OCI-LY1 (cell line): ENCODE results near the gene ZSCAN5B.
"Not testable (repeated sequence)": the region's sequence is repeated elsewhere in the genome, so short reads cannot be mapped to it uniquely, and the experiment has no call there.

Source experiments
- H2AFZ ChIP-seq: fragments of 200-600 bp; sonication (generic), shearing (Covaris generic); 2 replicates; pipeline ENCODE4 v1.6.0; 2014; ENCODE audit warnings: antibody characterized with exemption, mild to moderate bottlenecking, low read length
- H3F3A ChIP-seq: fragments of 200-600 bp; sonication (generic), shearing (Covaris generic); 2 replicates; pipeline ENCODE4 v1.6.0; 2014; ENCODE audit warnings: mild to moderate bottlenecking, antibody characterized with exemption, low read length, moderate library complexity; ENCODE audit not compliant: insufficient read depth
- H3K27ac ChIP-seq: fragments of 200-600 bp; sonication (generic); 2 replicates; pipeline ENCODE4 v1.5.1; 2014; ENCODE audit warnings: low read length, mixed run types, mild to moderate bottlenecking, low read depth; ENCODE audit not compliant: poor library complexity, severe bottlenecking
- H3K27me3 ChIP-seq: fragments of 200-600 bp; sonication (generic); 2 replicates; pipeline ENCODE4 v1.6.0; 2014; ENCODE audit warnings: antibody characterized with exemption, mild to moderate bottlenecking, low read length, moderate library complexity; ENCODE audit not compliant: insufficient read depth
- H3K36me3 ChIP-seq: fragments of 200-600 bp; sonication (generic); 2 replicates; pipeline ENCODE4 v1.6.1; 2014; ENCODE audit warnings: mild to moderate bottlenecking, antibody characterized with exemption, low read length, moderate library complexity, mixed read lengths; ENCODE audit not compliant: insufficient read depth
- H3K4me1 ChIP-seq: fragments of 200-600 bp; sonication (generic); 2 replicates; pipeline ENCODE4 v1.5.1; 2014; ENCODE audit warnings: mild to moderate bottlenecking, low read length, moderate library complexity; ENCODE audit not compliant: insufficient read depth, severe bottlenecking
- H3K4me2 ChIP-seq: fragments of 200-600 bp; sonication (generic), shearing (Covaris generic); 2 replicates; pipeline ENCODE4 v1.6.1; 2014; ENCODE audit warnings: low read length
- H3K4me3 ChIP-seq: fragments of 200-600 bp; sonication (generic); 2 replicates; pipeline ENCODE4 v1.5.1; 2014; ENCODE audit warnings: low read length, low read depth, mild to moderate bottlenecking, mixed read lengths; ENCODE audit not compliant: poor library complexity, severe bottlenecking
- H3K79me2 ChIP-seq: fragments of 200-600 bp; shearing (Covaris generic); 2 replicates; pipeline ENCODE4 v1.6.1; 2016; ENCODE audit warnings: mixed run types, low read length, mixed read lengths; ENCODE audit not compliant: insufficient read depth
- H3K9ac ChIP-seq: fragments of 200-600 bp; sonication (generic), shearing (Covaris generic); 2 replicates; pipeline ENCODE4 v1.6.1; 2014; ENCODE audit warnings: mild to moderate bottlenecking, low read length, mixed read lengths
- H3K9me2 ChIP-seq: fragments of 200-600 bp; sonication (generic), shearing (Covaris generic); 2 replicates; pipeline ENCODE4 v1.6.1; 2014; ENCODE audit warnings: low read depth, mild to moderate bottlenecking, low read length, mixed read lengths
- H3K9me3 ChIP-seq: fragments of 200-600 bp; shearing (Covaris generic); 2 replicates; pipeline ENCODE4 v1.6.1; 2014; ENCODE audit warnings: low read length, mixed read lengths
- H4K20me1 ChIP-seq: fragments of 200-600 bp; sonication (generic), shearing (Covaris generic); 2 replicates; pipeline ENCODE4 v1.6.0; 2016; ENCODE audit warnings: mild to moderate bottlenecking, low read length; ENCODE audit not compliant: insufficient read depth
- CTCF ChIP-seq: fragments of 200-600 bp; sonication (generic), shearing (Covaris generic); IDR thresholded peaks from 2 replicates; pipeline ENCODE4 v1.5.1; 2017; ENCODE audit warnings: mild to moderate bottlenecking, antibody characterized with exemption, low read length, moderate library complexity, mixed read lengths
- EZH2 ChIP-seq: fragments of 200-600 bp; sonication (generic), shearing (Covaris generic); IDR thresholded peaks from 2 replicates; pipeline ENCODE4 v1.8.0; 2017; ENCODE audit warnings: borderline replicate concordance, mixed run types, mild to moderate bottlenecking, antibody characterized with exemption, low read length, moderate library complexity, mixed read lengths

The ZSCAN5B gene

GRCh38 chr19:56150358-56150757, 47.2 kb downstream of the ZSCAN5B start:
- Histone ChIP-seq H3K4me1 (no peaks in the 10 kb centered on the region), H3K4me2 (no peak overlapping the region), H3K9me2 (no peaks in the 10 kb centered on the region), H3K27ac (no peak overlapping the region), H2AFZ (no peak overlapping the region), H3K79me2 (no peaks in the 10 kb centered on the region; the same call in 1 of the 2 replicates), H3K27me3 (no peaks in the 10 kb centered on the region), H3K4me3 (no peak overlapping the region), H3F3A (no peaks in the 10 kb centered on the region), H3K9ac (no peak overlapping the region), H3K9me3 (no peaks in the 10 kb centered on the region), H3K36me3 (peaks cover 40% of the 10 kb centered on the region), H4K20me1 (no peaks in the 10 kb centered on the region)
- TF ChIP-seq EZH2 (no peak), CTCF (no peak)

GRCh38 chr19:56149656-56150038, 47.9 kb downstream of the ZSCAN5B start:
- Histone ChIP-seq H4K20me1 (no peaks in the 10 kb centered on the region), H2AFZ (no peak overlapping the region), H3K9ac (no peak overlapping the region), H3K4me2 (no peak overlapping the region), H3K9me3 (no peaks in the 10 kb centered on the region), H3K9me2 (no peaks in the 10 kb centered on the region), H3K27me3 (no peaks in the 10 kb centered on the region), H3K79me2 (no peaks in the 10 kb centered on the region; the same call in 1 of the 2 replicates), H3K4me3 (no peak overlapping the region), H3K27ac (no peak overlapping the region), H3K36me3 (peaks cover 34% of the 10 kb centered on the region), H3K4me1 (no peaks in the 10 kb centered on the region), H3F3A (no peaks in the 10 kb centered on the region)
- TF ChIP-seq CTCF (no peak), EZH2 (no peak)

GRCh38 chr19:56148955-56149655, 48.5 kb downstream of the ZSCAN5B start:
- H3F3A ChIP-seq, H3K9me3 ChIP-seq, H3K4me1 ChIP-seq, H3K4me3 ChIP-seq, H2AFZ ChIP-seq, H4K20me1 ChIP-seq, H3K27ac ChIP-seq, H3K9ac ChIP-seq, H3K9me2 ChIP-seq, H3K4me2 ChIP-seq, H3K27me3 ChIP-seq, H3K79me2 ChIP-seq: not testable (repeated sequence)
- peaks cover 31% of the 10 kb centered on the region for H3K36me3 ChIP-seq

GRCh38 chr19:56148096-56148495, 49.5 kb downstream of the ZSCAN5B start:
- H3K4me2 ChIP-seq: no peak overlapping the region
- no peaks in the 10 kb centered on the region for H3F3A ChIP-seq
- H3K79me2 ChIP-seq: peaks cover under 1% of the 10 kb centered on the region
- H4K20me1 ChIP-seq: no peaks in the 10 kb centered on the region
- no peak overlapping the region for H3K9ac ChIP-seq
- no peak overlapping the region for H3K27ac ChIP-seq
- H3K4me1 ChIP-seq: peaks cover 6% of the 10 kb centered on the region
- H3K36me3 ChIP-seq: peaks cover 25% of the 10 kb centered on the region
- TF ChIP-seq EZH2: no peak
- TF ChIP-seq CTCF: no peak
- no peaks in the 10 kb centered on the region for H3K9me3 ChIP-seq
- no peak overlapping the region for H2AFZ ChIP-seq
- no peak overlapping the region for H3K4me3 ChIP-seq
- H3K9me2 ChIP-seq: no peaks in the 10 kb centered on the region
- no peaks in the 10 kb centered on the region for H3K27me3 ChIP-seq
